Ishikawa (cell line): Measurements from ENCODE around the gene CDH23.

ENCODE experiments used
- CEBPB ChIP-seq: IDR thresholded peaks from 2 replicates; pipeline ENCODE4 v1.6.1; 2012
- EGR1 ChIP-seq: IDR thresholded peaks from 2 replicates; pipeline ENCODE4 v1.6.1; 2012
- EP300 ChIP-seq: IDR thresholded peaks from 2 replicates; pipeline ENCODE4 v1.6.1; 2012; ENCODE audit warnings: borderline replicate concordance
- TF ChIP-seq, protein P1 (sequence below): IDR thresholded peaks from 2 replicates; pipeline ENCODE4 v1.6.1; 2012

GRCh38 chr10:71665456-71665855 is 268.7 kb downstream of the CDH23 start:
- TF ChIP-seq EP300 (no peak), EGR1 (no peak), CEBPB (no peak)
- TF ChIP-seq, protein P1, sequence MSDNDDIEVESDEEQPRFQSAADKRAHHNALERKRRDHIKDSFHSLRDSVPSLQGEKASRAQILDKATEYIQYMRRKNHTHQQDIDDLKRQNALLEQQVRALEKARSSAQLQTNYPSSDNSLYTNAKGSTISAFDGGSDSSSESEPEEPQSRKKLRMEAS = no peak
